Fibroblast of skin of left biceps (primary cell): Measurements from ENCODE around the gene ZNF618.

ENCODE experiments used
- DNase-seq, 2 experiments: peaks; one replicate each; pipeline ENCODE4 v3.0.0-alpha.2; 2013; ENCODE audit warnings: low read depth in 2 of 2

ZNF618 gene

GRCh38 chr9:114098021-114098935 lies 222.2 kb downstream of the ZNF618 start:
- DNase-seq, result no peak

- DNase-seq, result no peak
Measured at GRCh38 chr9:114098936-114099668, 223.0 kb downstream of the ZNF618 start, which contains the start of gene KIF12. KIF12 (minus strand) TSS chr9:114099292; CDS start chr9:114099276, 16 bp downstream.

- DNase-seq, result no peak
Measured at GRCh38 chr9:114099669-114100270, 223.7 kb downstream of the ZNF618 start.

- DNase-seq, result no peak
Measured at GRCh38 chr9:114100536-114100935, 224.4 kb downstream of the ZNF618 start.

- DNase-seq, result no peak
Measured at GRCh38 chr9:114102484-114102883, 226.4 kb downstream of the ZNF618 start.

- no peak for DNase-seq
Measured at GRCh38 chr9:114105236-114105635, 229.1 kb downstream of the ZNF618 start.
